Renal pelvis (tissue), 4 donors: Measurements from ENCODE around the gene DAPK1. TPM values are rescaled to one million over a fixed set of nuclear protein-coding genes. Genes with fewer than 3 reads are reported as not detected.

Source experiments
- DNase-seq: peaks from one replicate; pipeline ENCODE4 v3.0.0-alpha.2; 2013
- polyA plus RNA-seq, 3 donors: library from polyadenylated mRNA; unstranded; fragments of 120-200 nt; gene quantifications; one replicate each; pipeline ENCODE4 v1.2.1, GENCODE V29; 2013; ENCODE audit not compliant: insufficient read length in 3 of 3

The DAPK1 gene
- polyA plus RNA-seq, 3 donors: 69.0 to 101 (median 95.7) TPM

GRCh38 chr9:87590996-87591395, 93.3 kb downstream of the DAPK1 start:
- no peak for DNase-seq

GRCh38 chr9:87592554-87593358, 95.1 kb downstream of the DAPK1 start:
- DNase-seq: no peak

GRCh38 chr9:87593359-87593980, 95.8 kb downstream of the DAPK1 start:
- DNase-seq: no peak

- DNase-seq: no peak
Observed at GRCh38 chr9:87594194-87594593, 96.5 kb downstream of the DAPK1 start.

- DNase-seq: no peak
Observed at GRCh38 chr9:87594662-87595061, 97.0 kb downstream of the DAPK1 start.

GRCh38 chr9:87595610-87596009, 97.9 kb downstream of the DAPK1 start:
- DNase-seq: no peak

- no peak for DNase-seq
Observed at GRCh38 chr9:87596862-87597261, 99.2 kb downstream of the DAPK1 start.

GRCh38 chr9:87597710-87598443, 100.2 kb downstream of the DAPK1 start:
- DNase-seq: no peak

- no peak for DNase-seq
Observed at GRCh38 chr9:87599901-87600610, 102.4 kb downstream of the DAPK1 start.

- DNase-seq: no peak
Observed at GRCh38 chr9:87601176-87601575, 103.5 kb downstream of the DAPK1 start.

GRCh38 chr9:87601595-87601994, 103.9 kb downstream of the DAPK1 start:
- no peak for DNase-seq

GRCh38 chr9:87602933-87603643, 105.4 kb downstream of the DAPK1 start:
- DNase-seq: no peak

GRCh38 chr9:87603854-87604490, 106.3 kb downstream of the DAPK1 start:
- no peak for DNase-seq

GRCh38 chr9:87604886-87605588, 107.4 kb downstream of the DAPK1 start:
- DNase-seq: no peak

- DNase-seq: no peak
Observed at GRCh38 chr9:87605676-87606075, 108.0 kb downstream of the DAPK1 start.

GRCh38 chr9:87606841-87607521, 109.3 kb downstream of the DAPK1 start:
- DNase-seq: no peak

- DNase-seq: no peak
Observed at GRCh38 chr9:87607859-87608258, 110.2 kb downstream of the DAPK1 start.

- DNase-seq: no peak
Observed at GRCh38 chr9:87609002-87609401, 111.3 kb downstream of the DAPK1 start.

GRCh38 chr9:87609486-87609885, 111.8 kb downstream of the DAPK1 start:
- no peak for DNase-seq
